Cardiac muscle cell (in vitro differentiated cells and primary cell): Measurements from ENCODE around the gene CDC42BPB. TPM values are rescaled to one million over a fixed set of nuclear protein-coding genes. Genes with fewer than 3 reads are reported as not detected.

ENCODE experiments used
- DNase-seq, 2 donors: peaks; one replicate each; pipeline versions ENCODE4 v3.0.0 to v3.0.0-alpha.2; 2010 to 2017; ENCODE audit warnings: low read depth in 1 of 2, low spot score in 1 of 2
- H3K27ac ChIP-seq: fragments of 200-600 bp; sonication (generic); 2 replicates; pipeline ENCODE4 v1.5.1; 2016
- H3K27me3 ChIP-seq: fragments of 200-600 bp; sonication (generic); 2 replicates; pipeline ENCODE4 v1.6.0; 2016; ENCODE audit warnings: control low read depth
- H3K36me3 ChIP-seq: fragments of 200-600 bp; sonication (generic); 2 replicates; pipeline ENCODE4 v1.5.1; 2016; ENCODE audit warnings: control low read depth
- H3K4me1 ChIP-seq: fragments of 200-600 bp; sonication (generic); 2 replicates; pipeline ENCODE4 v1.8.1; 2017; ENCODE audit warnings: low read depth, mild to moderate bottlenecking, mixed run types
- H3K4me3 ChIP-seq: fragments of 200-600 bp; sonication (generic); 2 replicates; pipeline ENCODE4 v1.5.1; 2016; ENCODE audit warnings: mild to moderate bottlenecking
- H3K9me3 ChIP-seq: fragments of 200-600 bp; sonication (generic); 2 replicates; pipeline ENCODE4 v1.5.1; 2017; ENCODE audit warnings: low read depth, mild to moderate bottlenecking, control low read depth
- CTCF ChIP-seq: IDR thresholded peaks from 2 replicates; pipeline ENCODE4 v1.5.1; 2012; ENCODE audit warnings: low read depth, mild to moderate bottlenecking, low read length
- polyA plus RNA-seq: library from polyadenylated mRNA; unstranded; fragments of >200 nt; fragmentation: Nextera tagmentation; extraction: Ambion mirVana; gene quantifications from 2 replicates; pipeline ENCODE4 v1.2.1, GENCODE V29; 2016
- total RNA-seq: library from RNA; depleted of rRNA; stranded (reverse); fragments of >200 nt; gene quantifications from 2 replicates; pipeline ENCODE4 v1.2.3, GENCODE V29; 2016

Gene CDC42BPB
- total and polyA plus RNA-seq, 2 experiments from 2014 or later: 18.9 to 91.6 TPM

GRCh38 chr14:103078860-103079587, 21.7 kb upstream of the CDC42BPB start:
- H3K4me1 ChIP-seq: no peaks in the 10 kb centered on the region
- DNase-seq: no peak
- H3K27ac ChIP-seq: no peak overlapping the region
- no peak for TF ChIP-seq CTCF
- H3K9me3 ChIP-seq: no peaks in the 10 kb centered on the region
- no peaks in the 10 kb centered on the region for H3K36me3 ChIP-seq
- H3K27me3 ChIP-seq: peaks cover 51% of the 10 kb centered on the region
- no peak overlapping the region for H3K4me3 ChIP-seq

- Histone ChIP-seq H3K9me3 (no peaks in the 10 kb centered on the region), H3K27ac (no peak overlapping the region), H3K4me1 (no peaks in the 10 kb centered on the region), H3K36me3 (no peaks in the 10 kb centered on the region), H3K4me3 (no peak overlapping the region), H3K27me3 (peaks cover 44% of the 10 kb centered on the region)
- DNase-seq: peak; percentile 83 to 90
- TF ChIP-seq CTCF: peak; percentile 74
Measured at GRCh38 chr14:103078420-103078749, 21.0 kb upstream of the CDC42BPB start.

GRCh38 chr14:103074729-103075367, 17.5 kb upstream of the CDC42BPB start:
- Histone ChIP-seq H3K9me3 (no peaks in the 10 kb centered on the region), H3K4me3 (no peak overlapping the region), H3K4me1 (no peaks in the 10 kb centered on the region), H3K36me3 (no peaks in the 10 kb centered on the region), H3K27me3 (peaks cover 10% of the 10 kb centered on the region), H3K27ac (no peak overlapping the region)
- TF ChIP-seq CTCF: no peak
- peak in 1 of 2 donors; percentile 18 for DNase-seq

- no peak for TF ChIP-seq CTCF
- Histone ChIP-seq H3K27ac (no peak overlapping the region), H3K9me3 (no peaks in the 10 kb centered on the region), H3K36me3 (no peaks in the 10 kb centered on the region), H3K27me3 (peaks cover 3% of the 10 kb centered on the region), H3K4me1 (no peaks in the 10 kb centered on the region), H3K4me3 (no peak overlapping the region)
- DNase-seq: no peak
Measured at GRCh38 chr14:103073876-103074728, 16.8 kb upstream of the CDC42BPB start.

- no peak for TF ChIP-seq CTCF
- H3K4me3 ChIP-seq: no peak overlapping the region
- no peaks in the 10 kb centered on the region for H3K9me3 ChIP-seq
- no peak overlapping the region for H3K27ac ChIP-seq
- H3K36me3 ChIP-seq: no peaks in the 10 kb centered on the region
- H3K4me1 ChIP-seq: no peaks in the 10 kb centered on the region
- DNase-seq: no peak
- H3K27me3 ChIP-seq: no peaks in the 10 kb centered on the region
Measured at GRCh38 chr14:103073367-103073875, 16.1 kb upstream of the CDC42BPB start.
